ENCODE results near the gene RNU6-8. TPM values are rescaled to one million over a fixed set of nuclear protein-coding genes. Genes with fewer than 3 reads are reported as not detected.

Gene RNU6-8
- total and polyA plus RNA-seq, 2 experiments from 2014 or later = not detected

DNA sequence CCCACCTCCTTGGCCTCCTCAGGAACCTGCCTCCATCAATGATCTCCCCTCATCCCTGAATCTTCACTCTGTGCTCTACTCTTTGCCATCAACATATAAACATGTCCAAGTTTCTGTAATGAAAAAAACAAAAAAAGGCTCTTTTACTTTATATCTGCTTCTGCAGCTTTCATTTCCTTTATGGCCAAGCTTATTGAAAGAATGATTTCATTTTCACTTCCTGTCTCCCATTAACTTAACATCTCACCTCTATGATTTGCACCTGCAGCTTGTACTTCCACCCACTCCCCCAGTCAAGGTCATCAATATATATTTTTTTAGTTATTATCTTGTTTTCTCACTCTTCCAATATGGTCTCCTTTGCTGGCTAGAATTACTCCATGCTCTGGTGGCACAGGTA lies 16.8 kb downstream of the RNU6-8 start:
- Histone ChIP-seq H4K20me1 (ENCODE audit: insufficient read depth, poor library complexity, severe bottlenecking) (no peaks in the 10 kb centered on the region), H3K9me3 (ENCODE audit: low read depth) (no peaks in the 10 kb centered on the region), H3K4me2 (no peak overlapping the region), H3K79me2 (no peaks in the 10 kb centered on the region), H3K4me1 (ENCODE audit: insufficient read depth) (no peaks in the 10 kb centered on the region), H3K9me2 (replicated peaks; ENCODE audit: insufficient read depth) (no peaks in the 10 kb centered on the region), H3K36me3 (replicated peaks; ENCODE audit: insufficient read depth, low read depth) (no peaks in the 10 kb centered on the region), H3K27me3 (no peaks in the 10 kb centered on the region), H2AFZ (no peak overlapping the region), H3K27ac (no peak overlapping the region), H3K4me3 (no peak overlapping the region)
- TF ChIP-seq, protein P1, sequence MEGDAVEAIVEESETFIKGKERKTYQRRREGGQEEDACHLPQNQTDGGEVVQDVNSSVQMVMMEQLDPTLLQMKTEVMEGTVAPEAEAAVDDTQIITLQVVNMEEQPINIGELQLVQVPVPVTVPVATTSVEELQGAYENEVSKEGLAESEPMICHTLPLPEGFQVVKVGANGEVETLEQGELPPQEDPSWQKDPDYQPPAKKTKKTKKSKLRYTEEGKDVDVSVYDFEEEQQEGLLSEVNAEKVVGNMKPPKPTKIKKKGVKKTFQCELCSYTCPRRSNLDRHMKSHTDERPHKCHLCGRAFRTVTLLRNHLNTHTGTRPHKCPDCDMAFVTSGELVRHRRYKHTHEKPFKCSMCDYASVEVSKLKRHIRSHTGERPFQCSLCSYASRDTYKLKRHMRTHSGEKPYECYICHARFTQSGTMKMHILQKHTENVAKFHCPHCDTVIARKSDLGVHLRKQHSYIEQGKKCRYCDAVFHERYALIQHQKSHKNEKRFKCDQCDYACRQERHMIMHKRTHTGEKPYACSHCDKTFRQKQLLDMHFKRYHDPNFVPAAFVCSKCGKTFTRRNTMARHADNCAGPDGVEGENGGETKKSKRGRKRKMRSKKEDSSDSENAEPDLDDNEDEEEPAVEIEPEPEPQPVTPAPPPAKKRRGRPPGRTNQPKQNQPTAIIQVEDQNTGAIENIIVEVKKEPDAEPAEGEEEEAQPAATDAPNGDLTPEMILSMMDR (IDR thresholded peaks at IDR 0.05; ENCODE audit: poor library complexity) = no peak
- TF ChIP-seq EZH2 (IDR thresholded peaks at IDR 0.05; ENCODE audit: borderline replicate concordance) (no peak), EZH2phosphoT487 (IDR thresholded peaks at IDR 0.05; ENCODE audit: low read depth, severe bottlenecking, unreplicated experiment) (no peak)
- DNase-seq (ENCODE audit: low spot score) = no peak

GRCh38 chr14:32185097-32185496 lies 18.0 kb downstream of the RNU6-8 start:
- TF ChIP-seq EZH2phosphoT487 (IDR thresholded peaks at IDR 0.05; ENCODE audit: low read depth, severe bottlenecking, unreplicated experiment) (no peak), EZH2 (IDR thresholded peaks at IDR 0.05; ENCODE audit: borderline replicate concordance) (no peak)
- TF ChIP-seq, protein P1 (IDR thresholded peaks at IDR 0.05; ENCODE audit: poor library complexity) = no peak
- Histone ChIP-seq H3K27me3 (no peaks in the 10 kb centered on the region), H3K9me2 (replicated peaks; ENCODE audit: insufficient read depth) (no peaks in the 10 kb centered on the region), H3K79me2 (no peaks in the 10 kb centered on the region), H3K36me3 (replicated peaks; ENCODE audit: insufficient read depth, low read depth) (no peaks in the 10 kb centered on the region), H3K4me3 (no peak overlapping the region), H3K27ac (no peak overlapping the region), H2AFZ (no peak overlapping the region), H3K4me2 (no peak overlapping the region), H3K9me3 (ENCODE audit: low read depth) (peaks cover 5% of the 10 kb centered on the region), H4K20me1 (ENCODE audit: insufficient read depth, poor library complexity, severe bottlenecking) (no peaks in the 10 kb centered on the region), H3K4me1 (ENCODE audit: insufficient read depth) (no peaks in the 10 kb centered on the region)
- no peak for DNase-seq (ENCODE audit: low spot score)
- WGBS (ENCODE audit: low lambda C conversion rate, missing lambda C conversion rate) = 100% methylated on average over 1 of the region's 1 CpG

GRCh38 chr14:32183151-32184058 lies 19.7 kb downstream of the RNU6-8 start:
- Histone ChIP-seq H2AFZ (no peak overlapping the region), H3K9me3 (ENCODE audit: low read depth) (peaks cover 8% of the 10 kb centered on the region), H3K4me3 (no peak overlapping the region), H3K9me2 (replicated peaks; ENCODE audit: insufficient read depth) (no peaks in the 10 kb centered on the region), H3K4me2 (peak overlapping the region; percentile 4), H4K20me1 (ENCODE audit: insufficient read depth, poor library complexity, severe bottlenecking) (no peaks in the 10 kb centered on the region), H3K36me3 (replicated peaks; ENCODE audit: insufficient read depth, low read depth) (no peaks in the 10 kb centered on the region), H3K4me1 (ENCODE audit: insufficient read depth) (no peaks in the 10 kb centered on the region), H3K27me3 (no peaks in the 10 kb centered on the region), H3K27ac (no peak overlapping the region), H3K79me2 (no peaks in the 10 kb centered on the region)
- WGBS (ENCODE audit: low lambda C conversion rate, missing lambda C conversion rate) = 49% methylated on average over 2 of the region's 2 CpGs
- no peak for DNase-seq (ENCODE audit: low spot score)
- no peak for TF ChIP-seq EZH2 (IDR thresholded peaks at IDR 0.05; ENCODE audit: borderline replicate concordance)
- TF ChIP-seq, protein P1 (IDR thresholded peaks at IDR 0.05; ENCODE audit: poor library complexity) = no peak
- no peak for TF ChIP-seq EZH2phosphoT487 (IDR thresholded peaks at IDR 0.05; ENCODE audit: low read depth, severe bottlenecking, unreplicated experiment)
